GM23338 (cell line): ENCODE data around the gene ALDH8A1. TPM values are rescaled to one million over a fixed set of nuclear protein-coding genes. Genes with fewer than 3 reads are reported as not detected.

Source experiments
- ATAC-seq: fragments of 200-7000 bp; cut with Tn5 transposase; 3 replicates; pipeline ENCODE4 v1.9.1; 2020
- DNase-seq: peaks from one replicate; pipeline ENCODE4 v3.0.0-alpha.2; 2015; ENCODE audit warnings: low spot score
- H2AFZ ChIP-seq: fragments of 200-600 bp; sonication (generic); 2 replicates; pipeline ENCODE4 v1.8.0; 2016; ENCODE audit warnings: antibody characterized with exemption, mild to moderate bottlenecking, moderate library complexity
- H3F3A ChIP-seq: fragments of 200-600 bp; sonication (generic); replicated peaks from 2 replicates; pipeline ENCODE4 v1.8.0; 2017; ENCODE audit warnings: antibody characterized with exemption, mixed run types, low read depth
- H3K27ac ChIP-seq: fragments of 200-600 bp; sonication (generic); 2 replicates; pipeline ENCODE4 v1.6.1; 2016; ENCODE audit warnings: low read depth
- H3K27me3 ChIP-seq: fragments of 200-600 bp; sonication (generic); 2 replicates; pipeline ENCODE4 v1.8.0; 2016; ENCODE audit warnings: mild to moderate bottlenecking, mixed run types, moderate library complexity; ENCODE audit not compliant: insufficient read depth
- H3K36me3 ChIP-seq: fragments of 200-600 bp; sonication (generic); 2 replicates; pipeline ENCODE4 v1.8.0; 2016; ENCODE audit warnings: mild to moderate bottlenecking; ENCODE audit not compliant: insufficient read depth
- H3K4me1 ChIP-seq: fragments of 200-600 bp; sonication (generic); 2 replicates; pipeline ENCODE4 v1.8.0; 2016; ENCODE audit warnings: mild to moderate bottlenecking, moderate library complexity; ENCODE audit not compliant: insufficient read depth
- H3K4me2 ChIP-seq: fragments of 200-600 bp; sonication (generic); 2 replicates; pipeline ENCODE4 v1.7.1; 2017; ENCODE audit warnings: mixed run types
- H3K4me3 ChIP-seq: fragments of 200-600 bp; sonication (generic); 2 replicates; pipeline ENCODE4 v1.6.1; 2016; ENCODE audit warnings: mixed run types
- H3K79me2 ChIP-seq: fragments of 200-600 bp; sonication (generic); replicated peaks from 2 replicates; pipeline ENCODE4 v1.8.0; 2017; ENCODE audit warnings: mild to moderate bottlenecking; ENCODE audit not compliant: insufficient read depth
- H3K9me2 ChIP-seq: fragments of 200-600 bp; sonication (generic); 2 replicates; pipeline ENCODE4 v1.8.0; 2017; ENCODE audit not compliant: insufficient read depth
- H4K20me1 ChIP-seq: fragments of 200-600 bp; sonication (generic); replicated peaks from 2 replicates; pipeline ENCODE4 v1.8.0; 2017; ENCODE audit warnings: mild to moderate bottlenecking; ENCODE audit not compliant: insufficient read depth
- H3K27ac Mint-ChIP-seq: 2 replicates; pipeline ENCODE4 v1.8.0; 2020; ENCODE audit warnings: inconsistent platforms, mild to moderate bottlenecking, moderate library complexity, mixed read lengths
- H3K27me3 Mint-ChIP-seq: 3 replicates; pipeline ENCODE4 v1.8.0; 2022; ENCODE audit warnings: low read depth, mild to moderate bottlenecking, moderate library complexity, mixed read lengths, inconsistent platforms; ENCODE audit not compliant: insufficient read depth, poor library complexity
- H3K36me3 Mint-ChIP-seq: 3 replicates; pipeline ENCODE4 v1.8.0; 2021; ENCODE audit warnings: low read depth, mild to moderate bottlenecking, inconsistent platforms, moderate library complexity, mixed read lengths
- H3K4me1 Mint-ChIP-seq: 3 replicates; pipeline ENCODE4 v1.8.0; 2020; ENCODE audit warnings: mild to moderate bottlenecking, inconsistent platforms, mixed read lengths
- H3K4me3 Mint-ChIP-seq: 3 replicates; pipeline ENCODE4 v1.8.0; 2021; ENCODE audit warnings: moderate library complexity, mild to moderate bottlenecking, inconsistent platforms, mixed read lengths
- H3K9me3 Mint-ChIP-seq: 3 replicates; pipeline ENCODE4 v1.8.0; 2020; ENCODE audit warnings: moderate library complexity, mild to moderate bottlenecking, inconsistent platforms, mixed read lengths
- CREB1 ChIP-seq: fragments of 250-450 bp; sonication (Bioruptor Pico); IDR thresholded peaks from 2 replicates; pipeline ENCODE4 v1.5.0; 2020; ENCODE audit warnings: low read depth, mild to moderate bottlenecking, moderate library complexity
- CTCF ChIP-seq, 2 experiments: fragments of 200-600 bp in 1 of 2; sonication (generic) in 1 of 2; conservative IDR thresholded peaks; 2 replicates each; pipeline versions ENCODE4 v1.5.1 to v1.6.1; 2016 to 2017; ENCODE audit warnings: antibody characterized with exemption in 2 of 2, low read depth in 2 of 2, mild to moderate bottlenecking in 2 of 2, moderate library complexity in 1 of 2
- EZH2 ChIP-seq: fragments of 200-600 bp; sonication (generic); IDR thresholded peaks from one replicate; pipeline ENCODE4 v1.8.0; 2017; ENCODE audit warnings: antibody characterized with exemption, mild to moderate bottlenecking, low read depth; ENCODE audit not compliant: unreplicated experiment
- EZH2phosphoT487 ChIP-seq: fragments of 200-600 bp; sonication (generic); IDR thresholded peaks from one replicate; pipeline ENCODE4 v1.8.1; 2018; ENCODE audit warnings: antibody characterized with exemption; ENCODE audit not compliant: unreplicated experiment
- JUNB ChIP-seq: IDR thresholded peaks from one replicate; pipeline ENCODE4 v1.6.1; 2016; ENCODE audit warnings: antibody characterized with exemption; ENCODE audit not compliant: unreplicated experiment
- NANOG ChIP-seq: IDR thresholded peaks from 2 replicates; pipeline ENCODE4 v1.6.1; 2016; ENCODE audit warnings: antibody characterized with exemption, borderline replicate concordance
- REST ChIP-seq: IDR thresholded peaks from one replicate; pipeline ENCODE4 v1.6.1; 2018; ENCODE audit warnings: antibody characterized with exemption; ENCODE audit not compliant: unreplicated experiment
- ZNF114 ChIP-seq: fragments of 250-450 bp; sonication (Bioruptor Pico); IDR thresholded peaks from 2 replicates; pipeline ENCODE4 v1.5.0; 2020; ENCODE audit warnings: mild to moderate bottlenecking, moderate library complexity
- ZNF331 ChIP-seq: fragments of 250-450 bp; sonication (Bioruptor Pico); IDR thresholded peaks from 2 replicates; pipeline ENCODE4 v1.5.0; 2020; ENCODE audit warnings: low read depth, mild to moderate bottlenecking, moderate library complexity
- polyA plus RNA-seq: library from polyadenylated mRNA; unstranded; fragments of >200 nt; fragmentation: Nextera tagmentation; extraction: Ambion mirVana; gene quantifications from 2 replicates; pipeline ENCODE4 v1.2.1, GENCODE V29; 2016
- total RNA-seq: library from RNA; depleted of rRNA; stranded (reverse); fragments of >200 nt; shearing (Covaris generic); gene quantifications from 2 replicates; pipeline ENCODE4 v1.2.3, GENCODE V29; 2014
- TF ChIP-seq, protein P1 (sequence below): IDR thresholded peaks from 2 replicates; pipeline ENCODE4 v1.6.1; 2016; ENCODE audit warnings: antibody characterized with exemption

The ALDH8A1 gene
- total and polyA plus RNA-seq, 2 experiments from 2014 or later = not detected

DNA sequence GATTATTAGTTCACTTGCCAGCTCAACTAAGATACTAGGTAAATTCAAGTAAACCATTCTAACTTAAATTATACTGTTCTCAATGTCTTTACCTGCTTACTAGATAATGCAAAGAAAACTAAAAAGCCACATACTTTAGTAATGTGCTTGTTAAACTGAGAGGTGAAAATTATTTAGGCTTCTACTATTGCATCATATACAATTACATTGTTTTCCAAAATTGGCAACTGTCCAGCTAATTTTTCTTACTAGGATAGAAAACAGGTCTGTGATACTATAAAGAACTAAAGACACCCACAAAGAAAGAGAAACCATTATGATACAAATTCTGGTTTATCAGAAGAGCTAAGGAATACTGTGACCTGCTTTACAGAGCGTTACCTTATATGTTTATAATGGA, 45.6 kb upstream of the ALDH8A1 start:
- no peak overlapping the region for H3K4me3 Mint-ChIP-seq
- H3K9me2 ChIP-seq = no peaks in the 10 kb centered on the region
- no peaks in the 10 kb centered on the region for H3F3A ChIP-seq
- H3K4me2 ChIP-seq = no peak overlapping the region
- no peaks in the 10 kb centered on the region for H3K9me3 Mint-ChIP-seq
- no peak overlapping the region for H3K27ac ChIP-seq
- H3K27me3 ChIP-seq = no peaks in the 10 kb centered on the region
- DNase-seq (no peak), ATAC-seq (no peak)
- TF ChIP-seq EZH2 (no peak), CREB1 (CRISPR knock-in tag) (no peak), REST (no peak), EZH2phosphoT487 (no peak), NANOG (no peak), ZNF114 (CRISPR knock-in tag) (no peak), ZNF331 (CRISPR knock-in tag) (no peak), CTCF (conservative IDR thresholded peaks at IDR 0.05; ENCODE audit: low read depth in 2 of 2) (no peak), JUNB (no peak)
- TF ChIP-seq, protein P1, sequence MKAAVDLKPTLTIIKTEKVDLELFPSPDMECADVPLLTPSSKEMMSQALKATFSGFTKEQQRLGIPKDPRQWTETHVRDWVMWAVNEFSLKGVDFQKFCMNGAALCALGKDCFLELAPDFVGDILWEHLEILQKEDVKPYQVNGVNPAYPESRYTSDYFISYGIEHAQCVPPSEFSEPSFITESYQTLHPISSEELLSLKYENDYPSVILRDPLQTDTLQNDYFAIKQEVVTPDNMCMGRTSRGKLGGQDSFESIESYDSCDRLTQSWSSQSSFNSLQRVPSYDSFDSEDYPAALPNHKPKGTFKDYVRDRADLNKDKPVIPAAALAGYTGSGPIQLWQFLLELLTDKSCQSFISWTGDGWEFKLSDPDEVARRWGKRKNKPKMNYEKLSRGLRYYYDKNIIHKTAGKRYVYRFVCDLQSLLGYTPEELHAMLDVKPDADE = no peak
- H3K36me3 ChIP-seq = peaks cover 9% of the 10 kb centered on the region
- H3K4me3 ChIP-seq = no peak overlapping the region
- no peak overlapping the region for H2AFZ ChIP-seq
- no peak overlapping the region for H3K27ac Mint-ChIP-seq
- H3K27me3 Mint-ChIP-seq = no peaks in the 10 kb centered on the region
- no peaks in the 10 kb centered on the region for H4K20me1 ChIP-seq
- H3K79me2 ChIP-seq = no peaks in the 10 kb centered on the region
- peaks cover 9% of the 10 kb centered on the region; the same call in 2 of the 3 replicates for H3K4me1 Mint-ChIP-seq
- H3K36me3 Mint-ChIP-seq = peaks cover 4% of the 10 kb centered on the region; the same call in 1 of the 3 replicates
- H3K4me1 ChIP-seq = 0 out of 2 replicates have a peak, but pooled peaks cover 6% of the 10 kb centered on the region
